H1 (cell line): ENCODE measurements around the gene HIPK3. TPM values are rescaled to one million over a fixed set of nuclear protein-coding genes. Genes with fewer than 3 reads are reported as not detected.

Experiments used
- CTCF ChIA-PET: fragments of 300-600 bp; sonication (Branson Sonifier 250); formaldehyde crosslinking; loops from one replicate; lab custom pipeline; 2021; ENCODE audit not compliant: partially characterized antibody; lab: Charles Lee
- POLR2A ChIA-PET: fragments of 300-600 bp; sonication (Branson Sonifier 250); formaldehyde crosslinking; loops from one replicate; lab custom pipeline; 2021; ENCODE audit warnings: inconsistent platforms; ENCODE audit not compliant: partially characterized antibody; lab: Charles Lee
- DNase-seq, 2 experiments: peaks; one replicate each; pipeline versions ENCODE4 v3.0.0 to v3.0.0-alpha.2; 2010 to 2022; ENCODE audit warnings: low spot score in 2 of 2, low read depth in 1 of 2, mixed read lengths in 1 of 2
- FAIRE-seq: peaks from 2 replicates; lab custom pipeline; 2011; peaks lifted over from hg19 to GRCh38; lab: Jason Lieb, UNC
- H2AFZ ChIP-seq: 2 replicates; pipeline ENCODE4 v1.8.1; 2012; ENCODE audit warnings: low read length, inconsistent platforms
- H2AK5ac ChIP-seq: 2 replicates; pipeline ENCODE4 v1.6.1; 2013; ENCODE audit warnings: low read depth, low read length
- H2BK120ac ChIP-seq: replicated peaks from 2 replicates; pipeline ENCODE3; 2013; ENCODE audit warnings: low read depth, low read length, inconsistent platforms
- H2BK12ac ChIP-seq: 2 replicates; pipeline ENCODE4 v1.6.1; 2013; ENCODE audit warnings: low read depth, low read length
- H2BK15ac ChIP-seq: 2 replicates; pipeline ENCODE4 v1.6.1; 2013; ENCODE audit warnings: low read length
- H2BK20ac ChIP-seq: 2 replicates; pipeline ENCODE4 v1.6.1; 2013; ENCODE audit warnings: low read length
- H2BK5ac ChIP-seq: 2 replicates; pipeline ENCODE4 v1.6.1; 2013; ENCODE audit warnings: low read depth, low read length
- H3K14ac ChIP-seq: 2 replicates; pipeline ENCODE4 v1.6.1; 2013; ENCODE audit warnings: inconsistent platforms; ENCODE audit not compliant: insufficient read length
- H3K18ac ChIP-seq: 2 replicates; pipeline ENCODE4 v1.6.1; 2013; ENCODE audit warnings: low read length; ENCODE audit errors: extremely low read depth
- H3K23ac ChIP-seq: 2 replicates; pipeline ENCODE4 v1.6.1; 2013; ENCODE audit warnings: inconsistent platforms; ENCODE audit not compliant: insufficient read length
- H3K23me2 ChIP-seq: 2 replicates; pipeline ENCODE4 v1.6.1; 2013; ENCODE audit warnings: low read depth, low read length
- H3K27ac ChIP-seq: 2 replicates; pipeline ENCODE4 v1.6.1; 2011; ENCODE audit warnings: low read depth, low read length, inconsistent platforms
- H3K27me3 ChIP-seq, 4 experiments: replicated peaks in 1 of 4; 1 replicate in 1 of 4; 2 replicates in 3 of 4; pipeline versions ENCODE4 v1.6.1 to v1.8.1; 2011 to 2013; ENCODE audit warnings: low read length in 3 of 4, mild to moderate bottlenecking in 3 of 4, inconsistent platforms in 2 of 4, mixed read lengths in 2 of 4, moderate library complexity in 1 of 4; ENCODE audit not compliant: control insufficient read depth in 3 of 4, insufficient read depth in 3 of 4; ENCODE audit errors: extremely low read depth in 1 of 4
- H3K36me3 ChIP-seq, 4 experiments: 2 replicates each; pipeline versions ENCODE4 v1.6.1 to v1.8.1; 2011 to 2013; ENCODE audit warnings: mild to moderate bottlenecking in 4 of 4, low read length in 3 of 4, moderate library complexity in 2 of 4, control low read depth in 1 of 4, inconsistent platforms in 1 of 4; ENCODE audit not compliant: insufficient read depth in 4 of 4, control insufficient read depth in 2 of 4
- H3K4ac ChIP-seq: replicated peaks from 2 replicates; pipeline ENCODE3; 2013; ENCODE audit warnings: low read length, low read depth, mixed read lengths, inconsistent platforms; ENCODE audit not compliant: insufficient read length
- H3K4me1 ChIP-seq, 4 experiments: replicated peaks in 1 of 4; 1 replicate in 1 of 4; 2 replicates in 3 of 4; pipeline versions ENCODE4 v1.6.1 to v1.8.1; 2011 to 2013; ENCODE audit warnings: low read length in 3 of 4, inconsistent platforms in 2 of 4, mixed read lengths in 1 of 4; ENCODE audit not compliant: insufficient read depth in 4 of 4, control insufficient read depth in 3 of 4
- H3K4me2 ChIP-seq, 2 experiments: 2 replicates each; pipeline versions ENCODE4 v1.6.1 to v1.8.1; 2011 to 2013; ENCODE audit warnings: low read depth in 2 of 2, low read length in 2 of 2, control low read depth in 1 of 2, inconsistent platforms in 1 of 2, mild to moderate bottlenecking in 1 of 2; ENCODE audit not compliant: insufficient read depth in 1 of 2
- H3K4me3 ChIP-seq, 4 experiments: fragments of 200-600, 300-600 bp in 1 of 4; sonication (generic), shearing (Covaris generic), sonication (Bioruptor Twin) in 1 of 4; 2 replicates each; pipeline versions ENCODE4 v1.5.1 to v1.8.1; 2011 to 2016; ENCODE audit warnings: low read length in 4 of 4, low read depth in 3 of 4, control low read depth in 2 of 4, inconsistent platforms in 2 of 4, mild to moderate bottlenecking in 2 of 4, mixed read lengths in 1 of 4, moderate library complexity in 1 of 4; ENCODE audit not compliant: insufficient read depth in 2 of 4; ENCODE audit errors: extremely low read depth in 1 of 4
- H3K56ac ChIP-seq: replicated peaks from 2 replicates; pipeline ENCODE3; 2013; ENCODE audit warnings: low read depth, mild to moderate bottlenecking, mixed read lengths, low read length, inconsistent platforms; ENCODE audit not compliant: insufficient read length
- H3K79me1 ChIP-seq: 2 replicates; pipeline ENCODE4 v1.6.1; 2013; ENCODE audit warnings: low read depth, low read length, control low read depth
- H3K79me2 ChIP-seq, 2 experiments: 2 replicates each; pipeline versions ENCODE4 v1.6.1 to v1.8.1; 2012 to 2013; ENCODE audit warnings: low read length in 2 of 2, mild to moderate bottlenecking in 2 of 2, inconsistent platforms in 1 of 2; ENCODE audit not compliant: insufficient read depth in 2 of 2, control insufficient read depth in 1 of 2
- H3K9ac ChIP-seq, 4 experiments: replicated peaks in 1 of 4; 1 replicate in 1 of 4; 2 replicates in 3 of 4; pipeline versions ENCODE4 v1.6.1 to v1.8.1; 2011 to 2013; ENCODE audit warnings: low read depth in 3 of 4, low read length in 3 of 4, control low read depth in 2 of 4, mild to moderate bottlenecking in 2 of 4, moderate library complexity in 2 of 4, inconsistent platforms in 1 of 4; ENCODE audit errors: extremely low read depth in 1 of 4
- H3K9me3 ChIP-seq, 2 experiments: 2 replicates each; pipeline versions ENCODE4 v1.6.1 to v1.8.1; 2012 to 2013; ENCODE audit warnings: mild to moderate bottlenecking in 2 of 2, moderate library complexity in 2 of 2, control low read depth in 1 of 2, inconsistent platforms in 1 of 2, low read depth in 1 of 2, low read length in 1 of 2, mixed read lengths in 1 of 2; ENCODE audit not compliant: insufficient read depth in 2 of 2
- H4K20me1 ChIP-seq, 2 experiments: replicated peaks in 1 of 2; 2 replicates each; pipeline versions ENCODE3 to v1.8.1; 2011 to 2013; ENCODE audit warnings: inconsistent platforms in 2 of 2, low read length in 2 of 2, mild to moderate bottlenecking in 1 of 2; ENCODE audit not compliant: insufficient read depth in 2 of 2, control insufficient read depth in 1 of 2
- H4K5ac ChIP-seq: 2 replicates; pipeline ENCODE4 v1.6.1; 2013; ENCODE audit warnings: low read length, low read depth, mixed read lengths, inconsistent platforms; ENCODE audit not compliant: insufficient read length
- H4K8ac ChIP-seq: 2 replicates; pipeline ENCODE4 v1.8.0; 2013; ENCODE audit warnings: mild to moderate bottlenecking, moderate library complexity, low read length, inconsistent platforms; ENCODE audit not compliant: insufficient read depth; ENCODE audit errors: extremely low read depth
- H4K91ac ChIP-seq: replicated peaks from 2 replicates; pipeline ENCODE3; 2013; ENCODE audit warnings: low read length, mixed read lengths, inconsistent platforms; ENCODE audit not compliant: insufficient read length
- FOSL1 ChIP-seq: IDR thresholded peaks from 2 replicates; pipeline ENCODE4 v1.6.1; 2011; ENCODE audit warnings: mild to moderate bottlenecking, low read depth, low read length, moderate library complexity; ENCODE audit not compliant: insufficient read depth
- NRF1 ChIP-seq: IDR thresholded peaks from 2 replicates; pipeline ENCODE4 v1.6.1; 2011; ENCODE audit warnings: mild to moderate bottlenecking, low read depth, low read length, improper control_type of control experiment
- SIRT6 ChIP-seq: IDR thresholded peaks from one replicate; pipeline ENCODE4 v1.7.1; 2012; ENCODE audit warnings: low read length, inconsistent platforms
- SIX5 ChIP-seq: IDR thresholded peaks from 2 replicates; pipeline ENCODE4 v1.6.1; 2011; ENCODE audit warnings: mild to moderate bottlenecking, low read depth, low read length
- SP1 ChIP-seq: IDR thresholded peaks from 2 replicates; pipeline ENCODE4 v1.6.1; 2011; ENCODE audit warnings: low read depth, low read length
- SUZ12 ChIP-seq: fragments of 200-600 bp; sonication (generic); IDR thresholded peaks from 2 replicates; pipeline ENCODE4 v1.6.1; 2012; ENCODE audit warnings: mild to moderate bottlenecking, inconsistent platforms, low read length, moderate library complexity, mixed read lengths
- WGBS, 2 experiments: shearing (Covaris generic) in 1 of 2; methylation state at CpG; one replicate each; pipeline versions ENCODE4 v1.1.6 to v1.1.7; 2013 to 2015; ENCODE audit warnings: low lambda C conversion rate in 2 of 2, mixed read lengths in 2 of 2, inconsistent platforms in 1 of 2, low coverage in 1 of 2, missing lambda C conversion rate in 1 of 2; ENCODE audit not compliant: insufficient replicate concordance in 2 of 2, insufficient coverage in 1 of 2, insufficient read length in 1 of 2; ENCODE audit errors: extremely low coverage in 1 of 2, missing lambda C conversion rate in 1 of 2; 5-methylcytosine and 5-hydroxymethylcytosine counted together
- polyA plus RNA-seq, 7 experiments: library from polyadenylated mRNA; depleted of rRNA in 3 of 7; stranded (reverse) in 5 of 7; unstranded in 2 of 7; fragments of >200 nt in 5 of 7; fragments of 200-250 nt in 2 of 7; gene quantifications; 1 replicate in 5 of 7; 2 replicates in 1 of 7; 4 replicates in 1 of 7; pipeline versions ENCODE4 v1.2.1 to v1.2.3, GENCODE V29; 2011 to 2013; ENCODE audit warnings: missing spikeins in 2 of 7, mixed read lengths in 2 of 7
- total RNA-seq: library from RNA; stranded (reverse); fragmentation: NEBNext Ultra II Directional; extraction: Animal tissue kit (Norgen Biotek cat#: 25700); gene quantifications from 2 replicates; pipeline ENCODE4 v1.2.1, GENCODE V29; 2021

HIPK3 gene
- total and polyA plus RNA-seq, 2 of the 8 experiments (the other 6 are each of a cell fraction or from before 2014, with no cell fraction given) = 5.0 to 22.3 TPM

DNA sequence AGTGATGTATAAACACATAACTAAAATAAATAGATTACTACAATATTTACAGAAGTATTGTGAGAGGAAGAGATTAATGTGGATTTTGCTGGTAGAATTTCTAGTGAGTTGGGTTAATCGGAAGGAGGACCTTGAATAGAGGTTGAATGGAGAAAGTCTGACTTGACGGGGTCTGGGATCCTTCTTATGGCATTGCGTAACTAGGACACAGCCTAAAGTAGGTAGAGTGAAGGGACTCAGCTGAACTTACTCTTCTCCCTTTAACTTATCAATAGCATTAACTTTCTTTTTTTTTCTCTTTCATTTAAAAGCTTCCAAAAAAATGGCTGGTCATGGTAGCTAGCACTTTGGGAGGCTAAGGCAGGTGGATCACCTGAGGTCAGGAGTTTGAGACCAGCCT is 139.2 kb downstream of the HIPK3 start:
- Histone ChIP-seq H2BK120ac (no peak overlapping the region), H2AK5ac (no peak overlapping the region), H3K23me2 (no peaks in the 10 kb centered on the region), H3K56ac (no peak overlapping the region), H3K4ac (no peak overlapping the region), H4K91ac (no peak overlapping the region), H4K8ac (no peak overlapping the region), H3K4me2 (no peak overlapping the region), H2BK20ac (no peak overlapping the region), H2BK12ac (no peak overlapping the region), H3K4me1 (no peaks in the 10 kb centered on the region), H3K23ac (no peak overlapping the region), H3K27ac (no peak overlapping the region), H4K20me1 (no peaks in the 10 kb centered on the region), H2BK15ac (no peak overlapping the region), H4K5ac (no peak overlapping the region), H3K79me2 (no peaks in the 10 kb centered on the region), H3K14ac (no peak overlapping the region), H3K79me1 (no peaks in the 10 kb centered on the region; the same call in 1 of the 2 replicates), H3K9me3 (no peaks in the 10 kb centered on the region), H2BK5ac (no peak overlapping the region), H3K4me3 (no peak overlapping the region), H3K36me3 (no peaks in the 10 kb centered on the region), H3K9ac (no peak overlapping the region), H2AFZ (no peak overlapping the region), H3K18ac (no peak overlapping the region), H3K27me3 (no peaks in the 10 kb centered on the region)
- DNase-seq (no peak), FAIRE-seq (no peak)
- ChIA-PET POLR2A (interaction anchor here (1.0 kb wide), 1 partner anchor 11 kb away, joined by 3 read pairs; no protein-coding TSS in a partner anchor), CTCF (interaction anchor here (0.9 kb wide), 2 partner anchors 16 to 425 kb away, joined by 3 read pairs; no protein-coding TSS in a partner anchor)
- TF ChIP-seq SIX5 (no peak), SUZ12 (no peak), FOSL1 (no peak), SIRT6 (no peak), SP1 (no peak), NRF1 (no peak)
- WGBS, 2 experiments = 92 to 100% methylated on average over 1 to 3 of the region's 3 CpGs
